SU-DHL-6 (cell line): ENCODE results near the gene DFFB.

Experiments
- H2AFZ ChIP-seq: fragments of 200-600 bp; sonication (generic); 2 replicates; pipeline ENCODE4 v1.6.1; 2014; ENCODE audit warnings: low read depth, mild to moderate bottlenecking, moderate library complexity, mixed read lengths, antibody characterized with exemption, low read length; ENCODE audit not compliant: severe bottlenecking
- H3F3A ChIP-seq: fragments of 200-600 bp; shearing (Covaris generic); 2 replicates; pipeline ENCODE4 v1.6.0; 2016; ENCODE audit warnings: antibody characterized with exemption, mild to moderate bottlenecking; ENCODE audit not compliant: insufficient read depth
- H3K27ac ChIP-seq: fragments of 200-600 bp; sonication (generic); 2 replicates; pipeline ENCODE4 v1.5.1; 2016; ENCODE audit warnings: low read depth, mild to moderate bottlenecking, low read length, moderate library complexity, mixed read lengths
- H3K27me3 ChIP-seq: fragments of 200-600 bp; sonication (generic), shearing (Covaris generic); 2 replicates; pipeline ENCODE4 v1.6.0; 2014; ENCODE audit warnings: mild to moderate bottlenecking, low read length
- H3K36me3 ChIP-seq: fragments of 200-600 bp; sonication (generic); 2 replicates; pipeline ENCODE4 v1.6.1; 2014; ENCODE audit warnings: mild to moderate bottlenecking, low read length, mixed read lengths
- H3K4me2 ChIP-seq: fragments of 300-600, 200-600 bp; shearing (Covaris generic), sonication (generic); 2 replicates; pipeline ENCODE4 v1.6.0; 2014; ENCODE audit warnings: low read length, low read depth, mild to moderate bottlenecking; ENCODE audit not compliant: poor library complexity, severe bottlenecking
- H3K4me3 ChIP-seq: fragments of 200-600 bp; sonication (generic); 2 replicates; pipeline ENCODE4 v1.5.1; 2014; ENCODE audit warnings: antibody characterized with exemption, low read length, mild to moderate bottlenecking, mixed read lengths; ENCODE audit not compliant: insufficient read depth, poor library complexity, severe bottlenecking
- H3K79me2 ChIP-seq: fragments of 200-600 bp; sonication (generic); 2 replicates; pipeline ENCODE4 v1.6.1; 2014; ENCODE audit warnings: mild to moderate bottlenecking, low read length, moderate library complexity; ENCODE audit not compliant: insufficient read depth
- H3K9ac ChIP-seq: fragments of 200-600 bp; sonication (generic); 2 replicates; pipeline ENCODE4 v1.7.0; 2014; ENCODE audit warnings: mild to moderate bottlenecking, low read length
- H3K9me2 ChIP-seq: fragments of 200-600 bp; sonication (generic); replicated peaks from 2 replicates; pipeline ENCODE4 v1.6.1; 2014; ENCODE audit warnings: low read length; ENCODE audit not compliant: insufficient read depth
- H3K9me3 ChIP-seq: fragments of 200-600 bp; sonication (generic); 2 replicates; pipeline ENCODE4 v1.6.1; 2014; ENCODE audit warnings: low read length, mixed read lengths; ENCODE audit not compliant: insufficient read depth
- H4K20me1 ChIP-seq: fragments of 200-600 bp; sonication (generic); 2 replicates; pipeline ENCODE4 v1.6.1; 2014; ENCODE audit warnings: low read depth, mild to moderate bottlenecking, antibody characterized with exemption, low read length, moderate library complexity, mixed read lengths
- EZH2phosphoT487 ChIP-seq: fragments of 200-600 bp; sonication (generic), shearing (Covaris generic); conservative IDR thresholded peaks from 2 replicates; pipeline ENCODE4 v1.6.1; 2018; ENCODE audit warnings: mild to moderate bottlenecking, antibody characterized with exemption, low read length, moderate library complexity, mixed read lengths
- TF ChIP-seq, protein P1 (sequence below): fragments of 200-600 bp; sonication (generic); IDR thresholded peaks from one replicate; pipeline ENCODE4 v1.5.1; 2017; ENCODE audit warnings: antibody characterized with exemption, mild to moderate bottlenecking, low read length, moderate library complexity; ENCODE audit not compliant: insufficient read depth, poor library complexity, severe bottlenecking

DFFB gene

DNA sequence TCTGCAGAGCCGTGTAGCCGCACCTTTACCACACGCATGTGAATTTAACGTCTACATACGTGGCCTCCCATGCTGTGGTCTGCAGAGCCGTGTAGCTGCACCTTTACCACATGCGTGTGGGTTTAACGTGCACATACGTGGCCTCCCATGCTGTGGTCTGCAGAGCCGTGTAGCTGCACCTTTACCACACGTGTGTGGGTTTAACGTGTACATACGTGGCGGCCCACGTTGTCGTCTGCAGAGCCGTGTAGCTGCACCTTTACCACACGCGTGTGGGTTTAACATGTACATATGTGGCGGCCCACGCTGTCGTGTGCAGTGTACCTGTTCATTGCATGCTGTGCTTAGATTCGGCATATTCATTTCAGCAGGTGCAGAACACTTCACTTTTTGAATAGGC, 17.5 kb downstream of the DFFB start:
- Histone ChIP-seq H3F3A (no peaks in the 10 kb centered on the region), H3K4me2 (no peak overlapping the region), H4K20me1 (no peaks in the 10 kb centered on the region), H3K27ac (no peak overlapping the region), H3K9ac (no peak overlapping the region), H3K36me3 (no peaks in the 10 kb centered on the region), H3K27me3 (no peaks in the 10 kb centered on the region), H2AFZ (no peak overlapping the region), H3K9me2 (no peaks in the 10 kb centered on the region), H3K9me3 (no peaks in the 10 kb centered on the region), H3K79me2 (no peaks in the 10 kb centered on the region), H3K4me3 (no peak overlapping the region)
- TF ChIP-seq, protein P1, sequence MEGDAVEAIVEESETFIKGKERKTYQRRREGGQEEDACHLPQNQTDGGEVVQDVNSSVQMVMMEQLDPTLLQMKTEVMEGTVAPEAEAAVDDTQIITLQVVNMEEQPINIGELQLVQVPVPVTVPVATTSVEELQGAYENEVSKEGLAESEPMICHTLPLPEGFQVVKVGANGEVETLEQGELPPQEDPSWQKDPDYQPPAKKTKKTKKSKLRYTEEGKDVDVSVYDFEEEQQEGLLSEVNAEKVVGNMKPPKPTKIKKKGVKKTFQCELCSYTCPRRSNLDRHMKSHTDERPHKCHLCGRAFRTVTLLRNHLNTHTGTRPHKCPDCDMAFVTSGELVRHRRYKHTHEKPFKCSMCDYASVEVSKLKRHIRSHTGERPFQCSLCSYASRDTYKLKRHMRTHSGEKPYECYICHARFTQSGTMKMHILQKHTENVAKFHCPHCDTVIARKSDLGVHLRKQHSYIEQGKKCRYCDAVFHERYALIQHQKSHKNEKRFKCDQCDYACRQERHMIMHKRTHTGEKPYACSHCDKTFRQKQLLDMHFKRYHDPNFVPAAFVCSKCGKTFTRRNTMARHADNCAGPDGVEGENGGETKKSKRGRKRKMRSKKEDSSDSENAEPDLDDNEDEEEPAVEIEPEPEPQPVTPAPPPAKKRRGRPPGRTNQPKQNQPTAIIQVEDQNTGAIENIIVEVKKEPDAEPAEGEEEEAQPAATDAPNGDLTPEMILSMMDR = no peak
- TF ChIP-seq EZH2phosphoT487 = no peak

DNA sequence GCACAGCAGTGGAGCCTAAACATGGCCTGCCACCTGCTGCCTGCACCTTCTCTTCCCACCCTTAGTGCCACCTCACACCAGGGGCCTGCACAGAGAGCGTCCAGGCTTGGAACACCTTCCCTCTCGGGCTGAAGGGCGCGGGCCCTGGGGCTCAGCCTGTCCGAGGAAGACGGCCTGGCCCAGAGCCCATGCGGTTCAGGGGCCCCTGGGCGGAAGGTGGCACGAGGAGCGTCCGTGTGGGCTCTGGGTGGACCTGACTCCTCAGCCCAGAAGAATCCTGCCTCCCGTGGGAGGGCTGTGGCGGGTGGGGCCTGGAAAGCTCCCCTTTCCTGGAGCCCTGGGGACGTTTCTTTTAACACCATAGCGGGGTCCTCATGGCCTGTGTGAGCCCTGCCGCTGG, 19.4 kb downstream of the DFFB start:
- Histone ChIP-seq H3K79me2 (no peaks in the 10 kb centered on the region), H3K4me2 (no peak overlapping the region), H3F3A (no peaks in the 10 kb centered on the region), H3K9me3 (no peaks in the 10 kb centered on the region), H2AFZ (no peak overlapping the region), H3K27me3 (no peaks in the 10 kb centered on the region), H3K36me3 (no peaks in the 10 kb centered on the region), H4K20me1 (no peaks in the 10 kb centered on the region), H3K9me2 (no peaks in the 10 kb centered on the region), H3K4me3 (no peak overlapping the region), H3K27ac (no peak overlapping the region), H3K9ac (no peak overlapping the region)
- TF ChIP-seq EZH2phosphoT487 = no peak
- TF ChIP-seq, protein P1 = no peak

DNA sequence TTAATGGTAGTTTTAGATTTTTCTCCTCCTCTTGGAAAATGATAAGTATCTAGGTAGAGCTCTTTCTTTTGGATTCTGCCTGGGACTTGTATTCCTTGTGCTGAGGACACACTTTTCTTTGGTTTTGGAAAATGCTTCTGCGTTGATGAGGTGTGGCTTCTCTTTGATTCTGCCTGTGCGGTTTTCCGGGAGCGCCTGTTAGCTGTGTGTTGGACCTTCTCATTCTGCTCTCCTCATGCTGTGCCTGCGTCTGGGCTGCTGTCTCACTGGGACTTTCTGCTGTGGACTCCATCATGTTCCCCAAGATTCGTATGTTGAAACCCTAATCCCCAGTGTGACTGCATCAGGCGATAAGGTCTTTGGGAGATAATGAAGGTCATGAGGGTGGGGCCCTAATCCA, 21.8 kb downstream of the DFFB start:
- no peaks in the 10 kb centered on the region for H3K27me3 ChIP-seq
- no peaks in the 10 kb centered on the region for H3K36me3 ChIP-seq
- no peaks in the 10 kb centered on the region for H3K9me2 ChIP-seq
- H3K79me2 ChIP-seq = no peaks in the 10 kb centered on the region
- H3K4me3 ChIP-seq = no peak overlapping the region
- H4K20me1 ChIP-seq = no peaks in the 10 kb centered on the region
- H2AFZ ChIP-seq = no peak overlapping the region
- H3K9me3 ChIP-seq = no peaks in the 10 kb centered on the region
- H3K4me2 ChIP-seq = no peak overlapping the region
- no peak overlapping the region for H3K9ac ChIP-seq
- H3F3A ChIP-seq = no peaks in the 10 kb centered on the region
- no peak for TF ChIP-seq EZH2phosphoT487
- TF ChIP-seq, protein P1 = no peak
- no peak overlapping the region for H3K27ac ChIP-seq
